GM12873 (cell line): Measurements from ENCODE around the gene MYEOV.

ENCODE experiments used
- CTCF ChIP-seq: IDR thresholded peaks from 2 replicates; pipeline ENCODE4 v1.5.1; 2012; ENCODE audit warnings: low read depth, mild to moderate bottlenecking, moderate library complexity, low read length, control low read depth; ENCODE audit not compliant: insufficient read depth; ENCODE audit errors: missing control alignments

The MYEOV gene

GRCh38 chr11:69300120-69301060 is 6.4 kb downstream of the MYEOV start:
- no peak for TF ChIP-seq CTCF

DNA sequence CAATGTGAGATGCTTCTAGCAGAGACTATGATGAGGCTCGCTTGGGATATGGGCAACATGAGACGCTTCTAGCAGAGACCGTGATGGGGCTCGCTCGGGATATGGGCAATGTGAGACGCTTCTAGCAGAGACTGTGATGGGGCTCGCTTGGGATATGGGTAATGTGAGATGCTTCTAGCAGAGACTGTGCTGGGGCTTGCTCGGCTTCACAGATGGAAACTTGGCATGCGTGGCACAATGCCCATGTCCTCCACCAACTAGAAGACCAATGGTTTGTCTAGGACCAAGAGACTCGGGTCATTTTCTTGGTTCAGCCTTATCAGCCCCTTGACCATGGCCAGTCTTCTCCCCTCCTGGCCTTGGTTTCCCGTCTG is 7.1 kb downstream of the MYEOV start:
- no peak for TF ChIP-seq CTCF

GRCh38 chr11:69301455-69302401 is 7.8 kb downstream of the MYEOV start:
- TF ChIP-seq CTCF, result no peak

- no peak for TF ChIP-seq CTCF
Measured at GRCh38 chr11:69302447-69303020, 8.6 kb downstream of the MYEOV start.

DNA sequence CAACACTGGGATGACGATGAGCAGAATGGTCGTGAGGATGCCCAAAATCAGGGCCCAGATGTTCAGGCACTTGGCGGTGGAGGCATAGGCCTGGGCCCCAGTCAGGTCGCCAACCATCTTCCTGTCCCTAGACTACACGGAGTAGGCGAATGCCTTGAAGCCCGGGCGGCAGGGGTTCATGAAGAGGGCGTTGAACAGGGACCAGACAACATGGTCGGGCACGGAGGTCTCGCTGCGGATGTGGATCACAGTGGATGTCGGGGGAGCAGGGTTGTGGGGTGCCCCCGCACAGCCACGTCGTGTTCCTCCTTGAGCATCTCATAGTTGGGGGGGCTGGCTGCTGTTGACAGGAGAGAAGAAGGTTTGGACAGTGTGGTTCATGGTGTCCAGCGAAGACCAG is 9.5 kb downstream of the MYEOV start:
- no peak for TF ChIP-seq CTCF

DNA sequence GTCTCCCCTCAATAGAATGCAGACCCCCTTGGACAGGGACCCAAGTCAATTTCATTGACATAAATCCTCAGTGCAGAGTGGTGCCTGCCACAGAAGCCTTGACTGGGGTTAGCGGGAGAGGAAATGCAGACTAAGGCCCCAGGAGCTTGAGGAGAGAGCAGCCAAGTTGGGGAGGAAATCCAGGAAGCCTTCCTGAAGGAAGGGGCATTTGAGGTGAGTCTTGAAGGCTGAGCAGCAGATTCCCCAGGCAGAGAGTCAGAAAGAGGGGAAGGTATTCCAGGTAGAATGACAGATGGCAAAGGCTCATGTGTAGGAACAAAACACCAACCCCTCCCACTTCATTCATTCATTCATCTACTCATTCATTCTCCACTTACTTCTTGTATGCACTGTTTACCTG is 10.3 kb downstream of the MYEOV start:
- no peak for TF ChIP-seq CTCF

- TF ChIP-seq CTCF, result no peak
Measured at GRCh38 chr11:69304686-69305085, 10.7 kb downstream of the MYEOV start.
